Caco-2 (cell line): Measurements from ENCODE around the gene CDKL5. TPM values are rescaled to one million over a fixed set of nuclear protein-coding genes. Genes with fewer than 3 reads are reported as not detected.

Experiments used
- BruUV-seq: library from RNA; stranded (reverse); fragments of 400-500 nt; replicated peaks from 2 replicates; lab custom pipeline; 2021; lab: Mats Ljungman, UMichigan
- CTCF ChIA-PET: fragments of 300-600 bp; sonication (Branson Sonifier 250); formaldehyde crosslinking; loops from one replicate; lab custom pipeline; 2022; ENCODE audit warnings: antibody characterized with exemption; lab: Charles Lee
- POLR2A ChIA-PET: fragments of 300-600 bp; sonication (Branson Sonifier 250); formaldehyde crosslinking; loops from one replicate; lab custom pipeline; 2022; ENCODE audit warnings: antibody characterized with exemption; lab: Charles Lee
- DNase-seq, 2 experiments: peaks; one replicate each; pipeline versions ENCODE4 v3.0.0 to v3.0.0-alpha.2; 2020 to 2022
- H3K27me3 ChIP-seq: replicated peaks from 2 replicates; pipeline ENCODE4 v1.6.0; 2011; ENCODE audit warnings: low read length; ENCODE audit not compliant: control insufficient read depth, insufficient read depth
- H3K36me3 ChIP-seq: 2 replicates; pipeline ENCODE4 v1.5.1; 2011; ENCODE audit warnings: low read length; ENCODE audit not compliant: control insufficient read depth, insufficient read depth
- H3K4me1 ChIP-seq: fragments of 250-450 bp; sonication (Bioruptor Pico); 2 replicates; pipeline ENCODE4 v1.5.1; 2020; ENCODE audit warnings: mild to moderate bottlenecking
- H3K4me3 ChIP-seq: 2 replicates; pipeline ENCODE4 v1.5.1; 2011; ENCODE audit warnings: low read depth, mild to moderate bottlenecking, control low read depth, low read length
- H3K9me3 ChIP-seq: fragments of 250-450 bp; sonication (Bioruptor Pico); 2 replicates; pipeline ENCODE4 v1.5.1; 2020; ENCODE audit warnings: mild to moderate bottlenecking, moderate library complexity
- H3K27ac Mint-ChIP-seq: one replicate; pipeline ENCODE4 v1.8.0; 2022; ENCODE audit warnings: mixed read lengths; ENCODE audit not compliant: unreplicated experiment
- H3K27me3 Mint-ChIP-seq: one replicate; pipeline ENCODE4 v1.8.0; 2022; ENCODE audit warnings: mixed read lengths; ENCODE audit not compliant: insufficient read depth, unreplicated experiment
- H3K36me3 Mint-ChIP-seq: one replicate; pipeline ENCODE4 v1.8.0; 2022; ENCODE audit warnings: mild to moderate bottlenecking, mixed read lengths; ENCODE audit not compliant: insufficient read depth, unreplicated experiment
- H3K4me1 Mint-ChIP-seq: one replicate; pipeline ENCODE4 v1.8.0; 2022; ENCODE audit warnings: low read depth, mixed read lengths; ENCODE audit not compliant: unreplicated experiment
- H3K4me3 Mint-ChIP-seq: one replicate; pipeline ENCODE4 v1.8.0; 2022; ENCODE audit warnings: mild to moderate bottlenecking, moderate library complexity, mixed read lengths; ENCODE audit not compliant: unreplicated experiment
- H3K9me3 Mint-ChIP-seq: one replicate; pipeline ENCODE4 v1.8.0; 2022; ENCODE audit warnings: mixed read lengths; ENCODE audit not compliant: unreplicated experiment
- intact Hi-C: fragments of 100-400 bp; cut with micrococcal nuclease; formaldehyde crosslinking; loops from one replicate; pipeline ENCODE4 v1.10.0; 2022; ENCODE audit not compliant: unreplicated experiment
- total RNA-seq: library from RNA; stranded (reverse); gene quantifications from 2 replicates; pipeline ENCODE4 v1.2.3, GENCODE V29; 2022
- TF ChIP-seq, protein P1 (sequence below), 2 experiments: fragments of 200-600 bp in 1 of 2; IDR thresholded peaks; 1 replicate in 1 of 2; 2 replicates in 1 of 2; pipeline versions ENCODE4 v1.5.1 to v1.8.0; 2011 to 2022; ENCODE audit warnings: antibody characterized with exemption in 1 of 2, control low read depth in 1 of 2, inconsistent platforms in 1 of 2, low read depth in 1 of 2, low read length in 1 of 2, mild to moderate bottlenecking in 1 of 2, moderate library complexity in 1 of 2; ENCODE audit not compliant: insufficient read depth in 1 of 2, severe bottlenecking in 1 of 2, unreplicated experiment in 1 of 2

CDKL5 gene
- total RNA-seq, 1 experiment from 2014 or later: 23.7 TPM

DNA sequence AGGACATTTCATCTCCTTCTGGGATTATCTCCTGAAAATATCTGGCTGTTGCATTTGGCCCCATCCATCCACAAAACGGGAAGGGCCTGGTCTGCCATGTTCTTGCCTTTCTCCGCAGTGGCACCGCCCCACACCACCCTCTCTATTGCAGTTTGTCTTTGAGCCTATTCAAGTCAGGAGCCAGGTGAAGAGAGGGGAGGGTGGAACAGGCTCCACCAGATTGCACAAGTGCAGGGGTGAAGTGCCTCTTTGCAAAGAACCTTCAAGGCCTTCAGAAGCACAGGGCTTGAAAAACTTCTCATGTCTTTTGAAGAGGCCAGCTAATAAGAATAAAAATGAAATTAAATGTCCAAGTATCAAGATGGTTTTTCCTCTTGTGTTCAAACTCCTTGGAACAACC is 217.8 kb downstream of the CDKL5 start:
- H3K4me3 ChIP-seq: no peak overlapping the region
- DNase-seq: no peak
- Mint-ChIP-seq H3K4me3 (no peak overlapping the region), H3K27ac (no peak overlapping the region), H3K9me3 (no peaks in the 10 kb centered on the region), H3K4me1 (no peaks in the 10 kb centered on the region), H3K27me3 (no peaks in the 10 kb centered on the region), H3K36me3 (peaks cover 11% of the 10 kb centered on the region)
- POLR2A ChIA-PET: no interaction called here
- H3K9me3 ChIP-seq: no peaks in the 10 kb centered on the region
- BruUV-seq: no TSS peak
- no peaks in the 10 kb centered on the region for H3K27me3 ChIP-seq
- no peaks in the 10 kb centered on the region for H3K4me1 ChIP-seq
- CTCF ChIA-PET: no interaction called here
- no peaks in the 10 kb centered on the region for H3K36me3 ChIP-seq
- TF ChIP-seq, protein P1, sequence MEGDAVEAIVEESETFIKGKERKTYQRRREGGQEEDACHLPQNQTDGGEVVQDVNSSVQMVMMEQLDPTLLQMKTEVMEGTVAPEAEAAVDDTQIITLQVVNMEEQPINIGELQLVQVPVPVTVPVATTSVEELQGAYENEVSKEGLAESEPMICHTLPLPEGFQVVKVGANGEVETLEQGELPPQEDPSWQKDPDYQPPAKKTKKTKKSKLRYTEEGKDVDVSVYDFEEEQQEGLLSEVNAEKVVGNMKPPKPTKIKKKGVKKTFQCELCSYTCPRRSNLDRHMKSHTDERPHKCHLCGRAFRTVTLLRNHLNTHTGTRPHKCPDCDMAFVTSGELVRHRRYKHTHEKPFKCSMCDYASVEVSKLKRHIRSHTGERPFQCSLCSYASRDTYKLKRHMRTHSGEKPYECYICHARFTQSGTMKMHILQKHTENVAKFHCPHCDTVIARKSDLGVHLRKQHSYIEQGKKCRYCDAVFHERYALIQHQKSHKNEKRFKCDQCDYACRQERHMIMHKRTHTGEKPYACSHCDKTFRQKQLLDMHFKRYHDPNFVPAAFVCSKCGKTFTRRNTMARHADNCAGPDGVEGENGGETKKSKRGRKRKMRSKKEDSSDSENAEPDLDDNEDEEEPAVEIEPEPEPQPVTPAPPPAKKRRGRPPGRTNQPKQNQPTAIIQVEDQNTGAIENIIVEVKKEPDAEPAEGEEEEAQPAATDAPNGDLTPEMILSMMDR (IDR thresholded peaks at IDR 0.05; ENCODE audit: insufficient read depth in 1 of 2, low read depth in 1 of 2, low read length in 1 of 2, severe bottlenecking in 1 of 2, unreplicated experiment in 1 of 2): no peak
- intact Hi-C loops: loop anchor here (10.0 kb wide), 1 partner anchor 248 kb away; no protein-coding TSS in a partner anchor

DNA sequence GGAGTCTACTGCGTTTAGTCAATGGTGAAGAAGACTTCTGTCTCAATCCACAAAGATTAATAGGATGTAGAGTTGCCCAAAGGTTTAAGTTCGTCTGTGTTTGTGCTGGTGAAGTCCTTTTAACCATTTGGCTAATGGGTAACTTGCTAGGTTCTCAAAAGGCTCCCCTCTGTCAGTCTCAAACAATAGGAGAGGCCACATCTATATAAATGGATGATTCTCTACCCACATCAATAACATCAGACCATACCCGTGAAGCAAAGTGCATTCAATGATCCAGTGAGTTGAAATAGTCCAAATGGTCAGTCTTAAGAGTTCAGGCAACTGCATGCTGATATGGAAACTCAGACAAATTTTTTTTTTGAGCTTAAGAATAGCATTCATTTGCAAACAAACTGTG is 218.4 kb downstream of the CDKL5 start:
- peaks cover 11% of the 10 kb centered on the region for H3K36me3 Mint-ChIP-seq
- H3K9me3 ChIP-seq: no peaks in the 10 kb centered on the region
- H3K27ac Mint-ChIP-seq: no peak overlapping the region
- no peak overlapping the region for H3K4me3 ChIP-seq
- no peaks in the 10 kb centered on the region for H3K36me3 ChIP-seq
- no peaks in the 10 kb centered on the region for H3K27me3 ChIP-seq
- no peak for DNase-seq
- TF ChIP-seq, protein P1 (IDR thresholded peaks at IDR 0.05; ENCODE audit: insufficient read depth in 1 of 2, low read depth in 1 of 2, low read length in 1 of 2, severe bottlenecking in 1 of 2, unreplicated experiment in 1 of 2): no peak
- ChIA-PET POLR2A (no interaction called here), CTCF (no interaction called here)
- intact Hi-C loops: loop anchor here (10.0 kb wide), 1 partner anchor 249 kb away; no protein-coding TSS in a partner anchor
- H3K4me1 ChIP-seq: no peaks in the 10 kb centered on the region
- H3K9me3 Mint-ChIP-seq: no peaks in the 10 kb centered on the region
- no peaks in the 10 kb centered on the region for H3K4me1 Mint-ChIP-seq
- no peak overlapping the region for H3K4me3 Mint-ChIP-seq
- H3K27me3 Mint-ChIP-seq: no peaks in the 10 kb centered on the region
- no TSS peak for BruUV-seq

DNA sequence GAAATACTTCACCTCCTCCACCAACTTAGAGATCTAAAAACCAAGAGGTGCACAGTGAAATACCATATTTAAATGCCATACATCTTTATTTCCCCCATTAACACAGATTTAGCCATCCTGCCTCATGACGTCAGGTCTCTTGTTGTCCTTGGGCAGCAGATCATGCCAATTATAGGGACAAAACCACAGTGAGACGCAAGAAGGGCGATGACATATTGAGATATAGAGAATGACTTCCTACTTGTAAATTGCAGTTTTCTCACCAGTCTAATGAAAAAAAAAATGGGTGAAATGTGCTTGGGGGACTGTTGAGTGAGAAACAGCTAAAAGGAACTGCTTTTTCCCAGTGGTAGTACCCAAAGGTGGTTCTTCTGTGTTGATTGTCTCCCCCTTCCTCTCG is 222.2 kb downstream of the CDKL5 start:
- peaks cover 11% of the 10 kb centered on the region; the same call in 1 of the 2 replicates for H3K4me1 ChIP-seq
- no peak overlapping the region for H3K27ac Mint-ChIP-seq
- ChIA-PET CTCF (no interaction called here), POLR2A (no interaction called here)
- intact Hi-C loops: loop anchor here (10.0 kb wide), 1 partner anchor 253 kb away; no protein-coding TSS in a partner anchor
- TF ChIP-seq, protein P1 (IDR thresholded peaks at IDR 0.05; ENCODE audit: insufficient read depth in 1 of 2, low read depth in 1 of 2, low read length in 1 of 2, severe bottlenecking in 1 of 2, unreplicated experiment in 1 of 2): no peak
- H3K4me3 Mint-ChIP-seq: no peak overlapping the region
- DNase-seq: no peak
- peaks cover 6% of the 10 kb centered on the region for H3K4me1 Mint-ChIP-seq
- H3K4me3 ChIP-seq: no peak overlapping the region
- H3K9me3 ChIP-seq: no peaks in the 10 kb centered on the region
- no peaks in the 10 kb centered on the region for H3K9me3 Mint-ChIP-seq
- H3K27me3 ChIP-seq: no peaks in the 10 kb centered on the region
- no peaks in the 10 kb centered on the region for H3K36me3 ChIP-seq
- H3K27me3 Mint-ChIP-seq: no peaks in the 10 kb centered on the region
- no TSS peak for BruUV-seq
- peaks cover 6% of the 10 kb centered on the region for H3K36me3 Mint-ChIP-seq
